AG10803 (cell line): ENCODE measurements around the gene CMIP.

Source experiments
- DNase-seq: peaks from one replicate; pipeline ENCODE4 v3.0.0; 2010; ENCODE audit warnings: low read depth
- H3K4me3 ChIP-seq: 2 replicates; pipeline ENCODE4 v1.5.1; 2011; ENCODE audit warnings: mild to moderate bottlenecking, low read length, control low read depth
- TF ChIP-seq, protein P1 (sequence below): conservative IDR thresholded peaks from 2 replicates; pipeline ENCODE4 v1.5.1; 2011; ENCODE audit warnings: mild to moderate bottlenecking, low read length, control low read depth, inconsistent platforms

Gene CMIP

GRCh38 chr16:81535679-81536360 is 91.2 kb downstream of the CMIP start:
- TF ChIP-seq, protein P1, sequence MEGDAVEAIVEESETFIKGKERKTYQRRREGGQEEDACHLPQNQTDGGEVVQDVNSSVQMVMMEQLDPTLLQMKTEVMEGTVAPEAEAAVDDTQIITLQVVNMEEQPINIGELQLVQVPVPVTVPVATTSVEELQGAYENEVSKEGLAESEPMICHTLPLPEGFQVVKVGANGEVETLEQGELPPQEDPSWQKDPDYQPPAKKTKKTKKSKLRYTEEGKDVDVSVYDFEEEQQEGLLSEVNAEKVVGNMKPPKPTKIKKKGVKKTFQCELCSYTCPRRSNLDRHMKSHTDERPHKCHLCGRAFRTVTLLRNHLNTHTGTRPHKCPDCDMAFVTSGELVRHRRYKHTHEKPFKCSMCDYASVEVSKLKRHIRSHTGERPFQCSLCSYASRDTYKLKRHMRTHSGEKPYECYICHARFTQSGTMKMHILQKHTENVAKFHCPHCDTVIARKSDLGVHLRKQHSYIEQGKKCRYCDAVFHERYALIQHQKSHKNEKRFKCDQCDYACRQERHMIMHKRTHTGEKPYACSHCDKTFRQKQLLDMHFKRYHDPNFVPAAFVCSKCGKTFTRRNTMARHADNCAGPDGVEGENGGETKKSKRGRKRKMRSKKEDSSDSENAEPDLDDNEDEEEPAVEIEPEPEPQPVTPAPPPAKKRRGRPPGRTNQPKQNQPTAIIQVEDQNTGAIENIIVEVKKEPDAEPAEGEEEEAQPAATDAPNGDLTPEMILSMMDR, result no peak
- no peak for DNase-seq
- no peak overlapping the region for H3K4me3 ChIP-seq

GRCh38 chr16:81536648-81537047 is 92.0 kb downstream of the CMIP start:
- TF ChIP-seq, protein P1, result no peak
- DNase-seq, result no peak
- H3K4me3 ChIP-seq, result no peak overlapping the region

DNA sequence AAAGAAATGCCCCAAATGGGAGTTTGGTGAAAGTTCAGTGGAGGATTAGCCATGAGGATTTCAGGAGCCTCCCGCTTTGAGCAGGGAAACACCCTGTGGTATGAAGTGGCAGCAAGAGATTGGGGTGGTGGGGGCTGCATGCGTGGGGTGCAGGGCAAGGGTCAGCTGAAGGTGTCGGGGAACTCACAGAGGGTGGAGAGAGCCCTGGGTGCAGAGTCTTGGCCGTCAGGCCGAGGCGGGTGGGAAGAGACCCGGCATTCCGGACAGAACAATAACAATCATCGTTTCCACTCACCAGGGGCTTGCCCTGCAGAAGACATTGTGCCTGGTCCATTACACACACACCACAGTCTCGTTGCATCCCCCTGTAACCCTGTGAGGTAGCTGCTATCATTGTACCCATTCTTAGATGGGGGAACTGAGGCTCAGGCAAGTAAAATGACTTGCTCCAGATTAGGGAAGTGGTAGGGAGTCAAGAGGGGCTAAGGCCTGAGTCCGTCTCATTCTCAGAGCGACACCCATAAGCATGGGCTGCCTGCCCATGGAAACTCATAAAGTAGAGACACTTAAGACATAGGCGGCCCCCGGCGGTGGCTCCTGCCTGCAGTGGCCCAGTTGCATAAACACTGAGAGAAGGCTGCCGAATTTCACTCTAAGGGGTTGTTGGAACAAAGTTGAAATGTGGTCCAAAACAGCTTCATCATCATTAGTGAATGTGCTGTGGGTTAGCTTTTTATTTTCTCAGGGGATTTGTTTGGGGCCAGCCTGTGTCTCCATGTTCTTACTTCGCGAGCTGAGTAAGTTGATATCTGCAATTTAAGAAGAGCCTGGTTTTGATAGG is 93.3 kb downstream of the CMIP start:
- TF ChIP-seq, protein P1, result no peak
- no peak for DNase-seq

GRCh38 chr16:81539009-81539758 is 94.6 kb downstream of the CMIP start:
- TF ChIP-seq, protein P1, result no peak
- DNase-seq, result peak; percentile 47

More for the DNA sequence above, 93.3 kb downstream of the CMIP start:
- H3K4me3 ChIP-seq, result no peak overlapping the region

DNA sequence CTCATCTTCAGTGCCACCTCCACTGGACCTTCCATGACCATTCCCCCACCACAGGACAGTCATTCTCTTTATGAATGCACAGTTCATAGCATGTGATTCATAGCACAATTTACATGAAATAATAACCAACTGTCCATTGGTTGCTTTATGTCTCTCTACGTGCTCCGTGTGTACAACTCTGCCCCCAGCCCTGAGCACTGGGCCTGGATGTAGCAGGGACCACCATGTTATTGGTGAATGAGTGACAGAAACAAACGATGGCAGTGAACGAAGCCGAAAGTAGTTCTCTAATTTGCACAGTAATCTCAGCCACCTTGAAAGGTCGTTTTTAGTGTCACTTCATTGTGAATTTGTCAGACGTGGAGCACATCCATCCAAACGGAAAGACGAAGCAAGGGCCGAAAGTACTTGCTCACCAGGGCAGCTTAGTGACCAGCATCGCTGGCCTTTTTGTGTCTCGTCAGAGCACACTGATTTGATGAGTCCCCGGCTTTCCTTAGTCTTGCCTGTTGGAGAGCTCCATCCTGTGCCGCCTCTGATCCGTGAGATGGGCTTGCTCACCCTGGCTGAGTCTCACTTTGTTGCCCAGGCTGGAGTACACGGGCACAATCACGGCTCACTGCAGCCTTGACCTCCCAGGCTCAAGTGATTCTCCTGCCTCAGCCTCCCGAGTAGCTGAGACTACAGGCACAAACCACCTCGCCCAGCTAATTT is 95.3 kb downstream of the CMIP start:
- H3K4me3 ChIP-seq, result no peak overlapping the region
- no peak for DNase-seq
- TF ChIP-seq, protein P1, result no peak

More at GRCh38 chr16:81539009-81539758, 94.6 kb downstream of the CMIP start:
- no peak overlapping the region for H3K4me3 ChIP-seq

DNA sequence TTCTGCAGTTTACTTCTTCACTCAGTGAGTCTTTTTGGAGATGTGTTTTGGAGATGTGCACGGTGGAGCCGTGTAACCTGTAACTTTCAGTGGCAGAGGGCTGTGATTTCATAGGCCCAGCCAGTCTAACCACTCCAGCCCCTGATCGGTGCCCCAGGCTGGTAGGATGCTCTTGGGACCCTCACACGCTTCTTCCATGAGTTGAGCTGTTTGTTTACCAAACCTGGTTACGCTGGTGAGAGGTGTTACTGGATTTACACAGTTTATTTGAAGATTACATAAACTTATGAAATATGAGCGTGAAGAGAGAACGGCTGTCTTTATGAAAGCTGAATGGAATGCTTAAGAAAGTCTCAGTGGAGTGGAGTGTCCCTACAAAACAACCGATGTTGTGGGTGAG is 96.7 kb downstream of the CMIP start:
- TF ChIP-seq, protein P1, result no peak
- DNase-seq, result no peak
- no peak overlapping the region for H3K4me3 ChIP-seq
